Activated CD8-positive, alpha-beta memory T cell treated with anti-CD3 and anti-CD28 coated beads for 4 hours (primary cell): ENCODE results near the gene EHD4.

Experiments used
- DNase-seq, 2 donors: peaks; one replicate each; pipeline ENCODE4 v3.0.0-alpha.2; 2020; ENCODE audit warnings: low read depth in 2 of 2

EHD4 gene

DNA sequence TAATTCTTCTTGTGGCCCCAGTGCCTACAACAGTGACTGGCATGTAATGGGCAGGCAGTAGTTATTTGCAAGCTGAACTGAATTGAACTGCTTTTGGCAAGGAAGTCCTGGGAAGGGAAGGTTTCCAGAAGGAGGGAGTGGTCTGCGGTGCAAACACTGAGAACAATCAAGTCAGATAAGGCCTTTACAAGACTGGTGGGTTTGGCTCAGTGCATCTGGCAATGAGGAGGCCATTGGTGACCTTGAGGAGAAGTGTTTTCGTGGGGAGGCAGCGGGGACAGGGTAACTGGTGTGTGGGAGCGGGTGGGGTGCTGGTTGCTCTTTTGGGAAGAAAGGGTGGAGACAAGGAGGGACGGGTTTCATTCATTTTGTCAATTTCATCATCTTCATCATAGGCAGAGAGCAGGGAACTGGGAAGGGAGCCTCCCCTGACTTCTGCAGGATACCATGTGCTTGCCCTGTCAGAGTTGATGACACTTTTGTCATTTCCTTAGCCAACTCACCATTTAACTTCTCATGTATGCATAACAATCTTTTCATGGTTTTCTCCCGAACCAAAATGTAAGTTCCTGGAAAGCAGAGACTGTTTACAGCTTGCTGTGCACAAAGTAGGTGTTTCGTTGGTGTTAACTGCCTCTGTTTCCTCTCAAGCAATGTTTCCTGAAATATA is 8.4 kb upstream of the EHD4 start:
- DNase-seq = no peak

DNA sequence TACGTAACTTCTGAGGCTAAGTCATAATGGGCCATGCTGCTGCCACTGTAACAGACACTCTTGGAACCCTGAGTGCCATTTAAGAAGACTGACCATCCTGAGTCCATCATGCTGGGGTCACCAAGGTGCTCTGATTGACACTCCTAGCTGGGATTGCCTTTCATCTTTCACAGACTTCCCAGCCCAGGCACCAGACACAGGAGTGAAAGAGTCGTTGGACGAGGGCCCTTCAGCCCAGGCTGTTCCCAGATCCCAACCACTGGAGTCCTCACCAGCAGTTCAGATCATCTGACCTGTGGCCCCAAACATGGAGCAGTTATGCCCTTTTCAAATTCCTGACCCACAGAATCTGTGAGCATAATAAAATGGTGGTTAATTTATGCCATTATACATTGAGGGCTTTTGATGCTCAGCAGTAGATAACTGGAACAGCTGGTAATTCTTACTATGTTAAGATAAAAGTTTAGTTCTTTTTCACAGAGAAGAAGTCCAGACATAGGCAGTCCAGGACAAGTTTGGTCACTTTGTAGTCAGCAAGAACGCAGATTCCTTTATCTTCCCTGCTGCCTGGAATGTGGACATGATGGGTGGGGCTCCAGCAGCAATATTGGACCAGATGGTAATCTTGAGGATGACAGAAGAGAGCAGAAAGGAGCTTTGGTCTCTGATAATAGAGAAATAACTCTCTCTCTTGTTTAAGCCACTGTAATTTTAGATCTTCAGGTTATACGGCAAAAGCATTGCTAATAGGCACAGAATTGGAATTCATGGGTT is 7.3 kb upstream of the EHD4 start:
- DNase-seq = no peak

DNA sequence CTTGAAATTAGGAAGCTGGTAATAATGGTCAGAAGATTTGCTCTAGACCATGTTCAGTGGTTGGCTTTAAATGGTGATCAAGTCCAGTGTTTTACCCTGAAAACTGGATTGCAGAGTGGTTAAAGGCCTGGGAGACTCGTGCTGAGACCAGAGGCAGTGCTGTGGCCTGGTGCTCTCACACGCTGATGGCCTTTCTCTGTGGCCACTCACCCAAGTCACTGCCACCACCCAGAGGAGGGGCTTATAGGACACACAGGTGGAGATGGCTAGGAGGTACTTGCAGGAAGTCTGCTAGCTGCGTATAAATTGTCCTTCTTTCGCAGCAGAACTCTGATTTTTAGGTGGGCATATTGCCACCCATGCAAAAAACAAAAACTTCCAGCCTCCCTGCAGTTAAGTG is 6.2 kb upstream of the EHD4 start:
- DNase-seq = no peak

DNA sequence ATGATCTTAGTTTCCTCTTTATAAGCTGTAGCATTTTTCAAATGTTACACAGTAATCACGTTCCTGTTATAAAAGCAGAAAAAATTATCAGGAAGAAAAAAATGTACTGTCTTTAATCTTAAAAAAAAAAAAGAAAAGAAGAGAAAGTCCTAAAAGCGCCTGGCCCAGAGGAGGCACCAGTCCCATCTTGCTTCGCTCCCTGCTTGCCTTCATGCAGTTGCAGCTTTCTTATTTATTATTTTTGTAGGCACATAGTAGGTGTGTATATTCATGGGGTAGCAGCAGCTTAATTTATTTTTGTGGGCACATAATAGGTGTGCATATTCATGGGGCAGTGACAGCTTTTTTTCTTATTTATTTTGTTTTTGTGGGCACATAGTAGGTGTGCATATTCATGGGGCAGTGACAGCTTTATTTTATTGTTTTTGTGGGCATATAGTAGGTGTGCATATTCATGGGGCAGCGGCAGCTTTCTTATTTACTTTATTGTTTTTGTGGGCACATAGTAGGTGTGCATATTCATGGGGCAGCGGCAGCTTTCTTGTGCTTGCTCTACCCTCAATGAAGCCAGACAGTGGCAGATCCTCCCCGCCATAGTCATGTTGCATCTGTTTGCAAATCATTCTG is 5.5 kb upstream of the EHD4 start:
- no peak for DNase-seq

DNA sequence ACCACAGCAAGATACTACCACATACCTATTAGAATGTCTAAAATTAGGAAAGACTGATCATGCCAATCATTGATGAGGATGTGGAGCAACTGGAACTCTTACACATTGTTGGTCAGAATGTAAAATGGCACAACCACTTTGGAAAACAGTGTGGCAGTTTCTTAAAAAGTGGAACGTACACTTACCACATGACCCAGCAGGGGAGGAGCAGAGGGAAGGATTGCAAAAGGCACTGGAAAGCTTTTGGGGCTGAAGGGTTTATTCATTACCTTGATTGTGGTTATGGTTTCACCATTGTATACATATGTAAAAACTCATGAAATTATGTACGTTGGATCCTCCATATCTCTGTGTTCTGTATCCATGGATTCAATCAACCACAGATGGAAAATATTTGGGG is 3.3 kb upstream of the EHD4 start:
- DNase-seq = no peak

DNA sequence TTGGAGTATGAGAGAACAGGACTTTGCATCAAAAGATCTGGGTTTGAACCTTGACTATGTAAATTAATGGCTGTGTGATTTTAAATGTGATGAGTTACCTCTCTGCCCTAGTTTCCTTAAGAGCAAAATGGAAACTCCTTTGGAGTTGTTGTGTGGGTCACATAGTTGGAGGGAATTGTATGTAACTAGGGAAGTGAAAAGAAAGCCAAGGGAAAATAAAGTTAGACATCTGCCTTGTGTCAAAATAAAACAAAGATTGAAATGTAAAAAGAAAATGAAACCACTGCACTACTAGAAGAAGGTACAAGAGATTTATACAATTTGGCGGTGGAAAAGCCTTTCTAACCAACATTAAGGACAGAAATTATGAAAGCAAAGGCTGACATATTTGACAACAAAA is 1.7 kb upstream of the EHD4 start:
- DNase-seq = no peak

DNA sequence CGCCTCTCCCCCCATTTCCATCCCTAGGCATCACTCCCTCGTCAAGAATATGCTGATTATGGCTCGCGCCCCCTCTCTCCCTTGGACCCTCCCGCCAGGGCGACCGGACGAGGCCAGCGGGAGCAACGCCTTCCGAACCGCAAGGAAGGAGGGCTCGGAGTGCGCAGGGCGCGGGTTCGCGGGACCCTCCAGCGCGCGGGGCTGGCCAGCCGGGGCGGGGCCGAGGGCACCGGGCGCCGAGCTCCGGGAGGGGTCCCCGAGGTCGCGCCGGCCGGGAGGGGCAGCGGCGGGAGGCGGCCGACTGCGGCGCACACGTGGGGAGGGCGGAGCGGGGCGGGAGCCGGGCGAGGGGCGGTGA is 483 bp downstream of the EHD4 start:
- DNase-seq = no peak

DNA sequence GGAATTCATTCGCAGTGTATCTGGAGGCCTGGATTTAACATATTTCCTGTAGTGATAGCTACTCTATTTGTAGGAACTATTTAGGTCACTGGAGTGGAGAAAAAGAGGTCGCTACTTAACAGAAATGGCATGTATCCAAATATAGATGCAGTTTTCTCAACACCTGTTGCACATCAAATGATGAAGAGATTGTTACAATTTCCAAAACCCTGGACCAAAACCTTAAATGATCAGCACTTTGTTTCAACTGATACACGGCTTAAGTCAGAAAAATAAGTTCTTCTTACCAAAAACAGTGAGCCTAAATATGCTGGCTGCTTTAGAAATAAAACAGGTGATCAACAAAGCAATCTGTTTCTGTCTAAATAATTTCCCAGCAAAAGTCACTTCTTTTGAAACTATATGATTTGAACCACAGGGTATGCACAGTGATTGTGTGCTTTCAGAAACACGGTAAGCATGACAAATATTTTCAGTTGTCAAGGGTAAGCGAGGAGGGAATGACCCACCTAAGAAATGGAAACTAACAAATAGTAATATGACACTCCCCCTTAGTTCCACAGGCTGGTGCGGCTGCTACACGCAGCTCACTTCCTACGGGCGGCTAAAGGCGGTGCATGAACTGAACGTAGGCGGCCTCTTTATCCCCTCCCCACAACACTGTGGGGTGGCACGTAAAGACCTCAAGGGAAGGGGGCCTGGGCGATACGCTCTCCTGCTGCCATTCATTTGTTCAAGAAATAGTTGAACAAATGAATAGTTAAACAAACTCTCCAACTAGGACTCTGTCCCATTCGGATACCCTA is 1.1 kb downstream of the EHD4 start:
- DNase-seq = peak; percentile 48 to 60

DNA sequence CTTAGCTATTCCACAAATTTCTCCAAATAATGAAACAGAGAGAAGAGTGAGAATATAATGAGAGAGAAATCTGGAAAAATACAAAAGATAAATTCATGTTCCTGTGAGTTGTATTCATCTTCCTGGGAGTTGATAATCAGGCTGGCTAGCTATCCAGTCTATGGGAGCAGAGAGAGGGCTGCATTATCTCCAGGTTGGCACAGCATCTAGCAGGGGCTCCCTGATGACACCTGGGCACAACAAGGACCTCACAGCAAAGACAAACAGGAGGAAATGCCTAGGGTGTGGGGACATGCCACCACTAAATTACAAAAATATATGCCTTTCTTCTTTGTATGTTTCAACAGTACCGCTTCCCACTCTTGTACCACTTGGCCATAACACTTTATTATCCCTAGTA is 1.9 kb downstream of the EHD4 start:
- DNase-seq = no peak

DNA sequence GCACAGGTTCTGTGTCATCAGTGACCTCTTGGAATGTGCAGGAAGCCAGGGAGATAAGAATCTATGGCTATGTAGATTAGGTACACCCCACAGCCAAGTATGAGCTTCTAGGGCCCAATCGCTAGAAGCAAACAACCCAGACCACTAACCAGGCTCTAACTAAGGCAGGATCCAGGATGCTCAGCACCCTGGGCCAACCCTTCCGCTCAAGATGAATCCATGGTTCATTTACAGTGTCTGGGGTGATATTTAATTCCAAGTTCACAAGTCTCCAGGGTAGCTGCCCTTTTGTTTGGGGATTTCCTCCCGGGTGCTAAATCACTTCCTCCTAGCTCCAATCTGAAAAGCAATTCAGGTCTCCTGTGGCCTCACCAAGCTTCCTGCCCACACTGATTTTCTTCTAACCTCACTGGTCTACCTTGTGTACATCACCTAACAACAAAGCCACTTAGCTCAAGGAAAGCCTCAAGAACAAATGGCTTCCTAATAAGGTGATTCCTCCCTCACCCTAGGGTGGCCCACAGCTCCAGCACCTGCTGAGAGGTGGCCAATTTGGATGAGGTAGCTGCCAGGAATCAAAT is 2.4 kb downstream of the EHD4 start:
- DNase-seq = no peak

DNA sequence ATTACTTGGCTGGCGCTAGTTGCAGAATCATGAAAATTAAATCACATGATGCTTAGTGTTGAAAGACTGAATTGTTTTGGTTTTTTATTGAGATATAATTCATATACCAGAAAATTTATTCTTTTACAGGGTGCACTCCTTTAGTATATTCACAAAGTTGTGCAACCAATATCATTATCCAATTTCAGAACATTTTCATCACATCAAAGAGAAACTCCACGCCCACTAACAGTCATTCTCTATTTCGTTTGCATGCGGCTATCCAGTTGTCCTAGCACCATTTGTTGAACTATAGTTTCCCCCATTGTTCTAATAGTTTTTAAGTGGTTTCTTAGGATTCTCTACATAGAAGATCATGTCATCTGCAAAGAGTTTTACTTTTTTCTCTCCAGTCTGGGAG is 3.7 kb downstream of the EHD4 start:
- no peak for DNase-seq

DNA sequence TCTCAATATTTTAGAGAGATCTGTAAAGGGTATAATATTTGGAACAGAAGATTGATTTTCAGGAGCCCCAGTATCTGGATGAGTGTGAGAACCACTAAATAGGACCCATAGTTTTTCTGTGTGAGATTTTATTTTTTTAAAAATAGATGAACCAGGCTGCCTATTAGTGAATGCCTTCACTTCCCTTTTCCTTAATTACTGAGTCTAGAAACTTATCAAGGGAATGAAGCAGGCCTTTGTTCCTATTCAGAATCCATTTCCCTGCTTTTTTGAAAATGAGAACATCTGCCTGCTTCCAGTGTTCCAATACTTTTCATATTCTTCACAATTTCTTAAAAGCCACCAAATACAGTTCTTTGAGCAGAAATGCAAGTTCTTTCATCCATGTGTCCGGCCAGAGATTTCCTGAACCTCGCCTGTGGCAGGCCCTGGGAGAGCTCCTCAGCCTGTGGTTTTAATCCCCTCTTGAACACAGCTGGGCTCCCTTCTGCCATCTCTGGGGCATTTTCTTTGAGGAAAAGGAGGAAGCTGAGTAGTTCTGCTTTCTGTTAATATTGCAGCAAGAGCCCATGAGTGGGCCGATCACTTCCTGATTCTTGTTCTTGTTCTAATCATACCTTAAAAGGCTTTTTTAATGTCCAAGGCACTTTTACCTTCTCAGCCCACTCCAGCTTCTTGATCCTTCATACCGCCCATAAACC is 4.7 kb downstream of the EHD4 start:
- DNase-seq = no peak

DNA sequence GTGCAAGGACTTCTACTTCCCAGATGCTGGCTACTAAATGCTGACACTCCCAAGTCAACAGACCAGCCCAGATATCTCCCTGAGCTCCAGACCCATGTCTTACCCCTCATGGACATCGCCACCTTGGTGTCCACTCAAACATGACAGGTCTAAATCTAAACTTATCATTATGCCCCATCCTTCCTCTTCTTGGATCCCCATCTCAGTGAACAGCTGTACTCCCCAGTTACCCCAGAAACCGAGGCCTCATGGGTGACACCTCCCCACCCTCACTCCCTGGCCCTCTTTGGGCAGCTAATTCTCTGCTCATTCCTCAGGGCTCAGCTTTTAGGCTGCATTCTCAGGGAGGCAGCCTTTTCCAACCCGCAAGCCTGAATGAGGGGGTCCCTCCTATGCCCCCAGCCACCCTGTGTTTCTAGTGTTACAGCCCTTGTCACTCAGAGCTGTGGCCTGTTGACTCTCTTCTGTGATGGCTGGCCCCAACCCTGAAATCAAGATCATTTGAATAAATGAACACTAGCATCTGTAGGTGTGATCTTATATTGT is 5.4 kb downstream of the EHD4 start:
- DNase-seq = no peak

DNA sequence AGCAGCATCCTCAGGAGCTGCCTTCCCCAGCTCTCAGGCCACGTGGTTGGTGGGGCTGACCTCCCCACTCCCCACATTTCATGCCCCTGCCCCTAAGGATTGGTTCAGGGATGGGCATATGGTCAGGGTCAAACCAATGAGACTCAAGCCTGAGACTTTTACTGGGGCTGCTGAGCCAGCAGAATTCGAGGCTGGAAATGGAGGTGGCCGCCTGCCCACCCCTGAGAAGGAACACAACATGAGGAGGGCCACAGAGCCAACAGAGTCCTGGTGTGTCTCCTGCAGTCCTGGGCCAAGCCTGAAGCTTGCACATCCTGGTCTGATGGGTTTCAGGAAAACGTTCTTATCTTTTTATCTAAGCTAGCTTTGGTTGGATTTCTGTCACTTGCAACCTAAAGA is 5.9 kb downstream of the EHD4 start:
- no peak for DNase-seq

DNA sequence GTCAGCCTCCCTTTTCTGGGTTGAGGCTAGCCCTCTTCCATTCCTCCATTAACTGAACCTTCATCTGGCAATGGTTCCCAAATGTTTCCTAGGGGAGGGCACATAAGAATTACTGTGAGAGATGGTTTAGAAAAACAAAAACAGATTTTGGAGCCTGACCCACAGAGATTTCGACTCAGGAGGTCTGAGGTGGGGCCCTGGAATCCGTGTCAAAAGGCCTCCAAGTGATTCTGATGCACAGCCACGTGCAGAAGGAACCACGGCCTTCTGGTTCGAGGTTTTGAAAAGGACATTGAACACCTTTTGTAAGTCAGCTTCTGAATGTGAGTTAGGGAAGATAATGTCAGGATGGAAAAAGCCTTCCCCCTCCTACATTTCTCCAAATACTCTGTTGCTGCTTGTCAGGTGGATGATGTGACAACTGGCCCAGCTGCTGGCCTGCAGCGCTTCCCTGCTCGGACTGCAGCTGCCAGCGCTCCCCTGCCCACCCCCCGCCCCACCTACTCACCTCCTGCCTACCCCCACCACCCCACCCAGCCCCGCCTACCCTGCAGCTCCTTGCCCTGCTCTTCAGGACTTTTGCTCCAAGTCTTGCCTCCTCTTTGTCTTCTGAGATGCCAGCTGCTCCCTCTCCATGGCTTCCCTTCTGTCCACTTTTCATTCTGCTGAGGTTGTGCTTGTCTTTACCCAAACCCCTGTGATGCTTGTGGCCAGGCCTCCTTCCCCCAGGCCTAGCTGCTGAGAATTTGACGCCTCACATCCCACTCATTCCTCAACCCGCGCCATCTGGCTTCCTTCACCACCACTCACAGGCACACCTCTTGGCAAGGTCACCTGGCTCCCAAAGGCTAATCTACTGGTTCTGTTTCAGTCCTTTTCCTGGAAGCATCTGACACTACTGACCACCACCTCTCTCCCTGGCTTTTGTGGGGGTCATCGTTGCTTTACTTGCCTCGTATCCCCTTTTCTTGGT is 6.6 kb downstream of the EHD4 start:
- DNase-seq = no peak

DNA sequence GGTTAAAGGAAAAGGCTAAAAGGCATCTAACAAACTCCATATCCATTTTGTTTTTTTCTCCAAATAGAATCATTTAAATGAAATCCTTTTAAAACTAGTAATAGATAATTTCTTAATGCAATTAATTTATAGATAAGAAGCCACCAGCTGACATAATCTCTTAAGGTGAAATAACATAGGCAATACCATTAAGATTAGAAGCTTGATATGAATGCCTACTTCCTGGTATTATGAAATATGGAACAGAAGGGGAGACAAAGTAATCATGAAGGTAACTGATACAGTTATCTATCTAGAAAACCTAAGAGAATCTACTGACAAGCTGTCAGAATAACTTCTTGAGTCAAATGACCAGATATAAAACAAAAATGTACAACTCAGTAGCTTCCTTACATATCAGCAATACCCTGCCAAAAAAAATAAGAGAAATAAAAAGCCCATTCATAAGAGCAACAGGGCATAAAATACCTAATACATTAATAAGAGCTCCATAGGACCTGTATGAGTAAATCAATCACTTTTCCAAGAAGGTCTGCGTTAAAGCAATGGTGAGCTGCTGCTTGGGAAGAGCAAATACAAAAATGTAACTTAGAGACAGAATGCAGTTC is 10.7 kb downstream of the EHD4 start:
- no peak for DNase-seq

DNA sequence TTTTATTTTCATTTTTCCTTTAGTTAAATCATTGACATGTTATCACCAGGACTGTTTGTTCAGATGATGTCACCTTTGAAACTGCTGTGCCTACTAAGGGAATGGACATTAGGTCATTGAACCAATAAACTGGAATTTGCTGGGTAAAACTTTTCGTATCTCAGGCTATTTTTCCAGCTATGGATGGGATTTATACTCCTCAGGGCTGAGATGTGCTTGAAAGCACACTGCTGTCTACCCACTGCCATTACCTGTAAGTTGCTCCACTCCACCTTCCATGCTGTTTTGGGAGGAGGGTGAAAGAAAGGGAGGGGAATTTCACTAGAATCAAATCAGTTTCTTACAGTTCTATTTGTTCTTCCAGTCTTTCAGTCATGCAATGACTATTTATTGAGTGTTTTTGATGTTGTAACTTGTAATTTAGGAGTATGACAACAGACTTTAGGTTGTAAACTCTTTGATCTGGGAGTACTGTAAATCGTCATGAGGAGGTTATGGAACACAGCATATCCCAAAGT is 11.3 kb downstream of the EHD4 start:
- DNase-seq = no peak

DNA sequence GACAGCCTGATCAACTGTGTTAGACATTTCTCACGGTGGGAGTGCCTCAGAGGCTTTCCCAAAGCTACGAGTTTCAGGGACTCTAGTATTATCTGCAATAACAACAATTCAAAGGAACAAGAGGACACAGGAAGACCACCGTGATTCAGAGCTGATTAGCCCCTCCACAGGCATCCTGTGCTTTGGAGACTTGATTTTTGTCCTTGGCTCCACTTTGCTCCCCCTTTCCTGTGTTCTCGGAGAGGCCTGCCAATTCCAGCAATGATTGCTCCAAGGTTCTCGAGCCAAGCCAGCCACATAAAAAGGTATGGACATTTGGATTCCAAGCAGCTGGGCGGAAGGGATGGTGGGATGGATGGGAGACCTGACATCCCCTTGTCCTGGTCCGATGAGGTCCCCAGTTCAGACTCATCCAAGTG is 14.3 kb downstream of the EHD4 start:
- DNase-seq = no peak
